Measurements from ENCODE around the gene CYP27C1.
A peak's percentile ranks its signal among the peaks of the same experiment; 100 is the strongest.
"Not testable (repeated sequence)": the region's sequence is repeated elsewhere in the genome, so short reads cannot be mapped to it uniquely, and the experiment has no call there.

Gene CYP27C1

GRCh38 chr2:127164761-127165538 is 55.1 kb downstream of the CYP27C1 start:
- DNase-seq (ENCODE audit: low spot score in 2 of 2) = no peak
- Mint-ChIP-seq H3K27ac (no peak overlapping the region), H3K27me3 (no peaks in the 10 kb centered on the region), H3K4me1 (peaks cover 4% of the 10 kb centered on the region), H3K9me3 (no peaks in the 10 kb centered on the region), H3K36me3 (no peaks in the 10 kb centered on the region), H3K4me3 (no peak overlapping the region)
- ATAC-seq (ENCODE audit: low read depth) = no peak

GRCh38 chr2:127163921-127164320 is 56.2 kb downstream of the CYP27C1 start:
- H3K36me3 Mint-ChIP-seq = no peaks in the 10 kb centered on the region
- DNase-seq (ENCODE audit: low spot score in 2 of 2) (no peak), ATAC-seq (ENCODE audit: low read depth) (no peak)
- peaks cover 11% of the 10 kb centered on the region for H3K4me1 Mint-ChIP-seq
- no peaks in the 10 kb centered on the region for H3K9me3 Mint-ChIP-seq
- H3K27ac Mint-ChIP-seq = no peak overlapping the region
- no peaks in the 10 kb centered on the region for H3K27me3 Mint-ChIP-seq
- no peak overlapping the region for H3K4me3 Mint-ChIP-seq

GRCh38 chr2:127163090-127163406 is 57.1 kb downstream of the CYP27C1 start:
- H3K4me3 Mint-ChIP-seq; ATAC-seq (ENCODE audit: low read depth); H3K36me3 Mint-ChIP-seq; H3K27ac Mint-ChIP-seq; DNase-seq (ENCODE audit: low spot score in 2 of 2); H3K9me3 Mint-ChIP-seq; H3K27me3 Mint-ChIP-seq: not testable (repeated sequence)
- H3K4me1 Mint-ChIP-seq = peaks cover 18% of the 10 kb centered on the region

- H3K36me3 Mint-ChIP-seq = no peaks in the 10 kb centered on the region
- peaks cover 18% of the 10 kb centered on the region for H3K4me1 Mint-ChIP-seq
- no peaks in the 10 kb centered on the region for H3K9me3 Mint-ChIP-seq
- ATAC-seq (ENCODE audit: low read depth) = no peak
- H3K27me3 Mint-ChIP-seq = no peaks in the 10 kb centered on the region
- H3K27ac Mint-ChIP-seq = no peak overlapping the region
- H3K4me3 Mint-ChIP-seq = no peak overlapping the region
- no peak for DNase-seq (ENCODE audit: low spot score in 2 of 2)
Measured at GRCh38 chr2:127162261-127163089, 57.6 kb downstream of the CYP27C1 start.

- H3K27ac Mint-ChIP-seq = peak overlapping the region; percentile 74
- H3K27me3 Mint-ChIP-seq = no peaks in the 10 kb centered on the region
- DNase-seq (ENCODE audit: low spot score in 2 of 2) (no peak), ATAC-seq (ENCODE audit: low read depth) (no peak)
- H3K4me1 Mint-ChIP-seq = peaks cover 18% of the 10 kb centered on the region
- H3K9me3 Mint-ChIP-seq = no peaks in the 10 kb centered on the region
- no peak overlapping the region for H3K4me3 Mint-ChIP-seq
- no peaks in the 10 kb centered on the region for H3K36me3 Mint-ChIP-seq
Measured at GRCh38 chr2:127161176-127162136, 58.6 kb downstream of the CYP27C1 start.

- DNase-seq (ENCODE audit: low spot score in 2 of 2) (no peak), ATAC-seq (ENCODE audit: low read depth) (no peak)
- no peaks in the 10 kb centered on the region for H3K27me3 Mint-ChIP-seq
- peak overlapping the region; percentile 74 for H3K27ac Mint-ChIP-seq
- H3K4me3 Mint-ChIP-seq = no peak overlapping the region
- no peaks in the 10 kb centered on the region for H3K9me3 Mint-ChIP-seq
- H3K36me3 Mint-ChIP-seq = no peaks in the 10 kb centered on the region
- H3K4me1 Mint-ChIP-seq = peaks cover 18% of the 10 kb centered on the region
Measured at GRCh38 chr2:127160676-127161075, 59.4 kb downstream of the CYP27C1 start.

- H3K4me1 Mint-ChIP-seq = peaks cover 16% of the 10 kb centered on the region
- H3K4me3 Mint-ChIP-seq = no peak overlapping the region
- H3K9me3 Mint-ChIP-seq = no peaks in the 10 kb centered on the region
- peak overlapping the region; percentile 99 for H3K27ac Mint-ChIP-seq
- no peak for DNase-seq (ENCODE audit: low spot score in 2 of 2)
- H3K27me3 Mint-ChIP-seq = no peaks in the 10 kb centered on the region
- H3K36me3 Mint-ChIP-seq = no peaks in the 10 kb centered on the region
- no peak for ATAC-seq (ENCODE audit: low read depth)
Measured at GRCh38 chr2:127159543-127159942, 60.6 kb downstream of the CYP27C1 start.

GRCh38 chr2:127158614-127159290 is 61.3 kb downstream of the CYP27C1 start:
- peak; percentile 99 for ATAC-seq (ENCODE audit: low read depth)
- Mint-ChIP-seq H3K27ac (peak overlapping the region; percentile 99), H3K4me3 (peak overlapping the region; percentile 25), H3K36me3 (no peaks in the 10 kb centered on the region), H3K9me3 (no peaks in the 10 kb centered on the region), H3K4me1 (peaks cover 16% of the 10 kb centered on the region), H3K27me3 (no peaks in the 10 kb centered on the region)
- peak in 1 of 2 donors; percentile 54 for DNase-seq (ENCODE audit: low spot score in 2 of 2)

- no peak for ATAC-seq (ENCODE audit: low read depth)
- peaks cover 16% of the 10 kb centered on the region for H3K4me1 Mint-ChIP-seq
- H3K27ac Mint-ChIP-seq = peak overlapping the region; percentile 99
- no peaks in the 10 kb centered on the region for H3K27me3 Mint-ChIP-seq
- H3K36me3 Mint-ChIP-seq = no peaks in the 10 kb centered on the region
- DNase-seq (ENCODE audit: low spot score in 2 of 2) = no peak
- H3K4me3 Mint-ChIP-seq = no peak overlapping the region
- H3K9me3 Mint-ChIP-seq = no peaks in the 10 kb centered on the region
Measured at GRCh38 chr2:127157651-127158485, 62.2 kb downstream of the CYP27C1 start.

GRCh38 chr2:127157114-127157513 is 63.0 kb downstream of the CYP27C1 start:
- Mint-ChIP-seq H3K4me1 (peaks cover 16% of the 10 kb centered on the region), H3K27me3 (no peaks in the 10 kb centered on the region), H3K36me3 (no peaks in the 10 kb centered on the region), H3K4me3 (no peak overlapping the region), H3K9me3 (no peaks in the 10 kb centered on the region), H3K27ac (peak overlapping the region; percentile 82)
- no peak for DNase-seq (ENCODE audit: low spot score in 2 of 2)
- no peak for ATAC-seq (ENCODE audit: low read depth)

GRCh38 chr2:127155947-127156346 is 64.2 kb downstream of the CYP27C1 start:
- DNase-seq (ENCODE audit: low spot score in 2 of 2) (no peak), ATAC-seq (ENCODE audit: low read depth) (no peak)
- H3K27ac Mint-ChIP-seq = no peak overlapping the region
- H3K9me3 Mint-ChIP-seq = no peaks in the 10 kb centered on the region
- H3K4me3 Mint-ChIP-seq = no peak overlapping the region
- H3K36me3 Mint-ChIP-seq = no peaks in the 10 kb centered on the region
- peaks cover 14% of the 10 kb centered on the region for H3K4me1 Mint-ChIP-seq
- H3K27me3 Mint-ChIP-seq = no peaks in the 10 kb centered on the region

- Mint-ChIP-seq H3K27me3 (no peaks in the 10 kb centered on the region), H3K4me1 (peaks cover 14% of the 10 kb centered on the region), H3K4me3 (no peak overlapping the region), H3K27ac (no peak overlapping the region), H3K36me3 (no peaks in the 10 kb centered on the region), H3K9me3 (peaks cover 1% of the 10 kb centered on the region)
- no peak for ATAC-seq (ENCODE audit: low read depth)
- DNase-seq (ENCODE audit: low spot score in 2 of 2) = no peak
Measured at GRCh38 chr2:127155028-127155581, 65.0 kb downstream of the CYP27C1 start.

Measured in memory B cell (primary cell).